HepG2 (cell line): Measurements from ENCODE around the gene TFB1M. TPM values are rescaled to one million over a fixed set of nuclear protein-coding genes. Genes with fewer than 3 reads are reported as not detected.

Experiments
- CHCHD3 ChIP-seq: sonication (generic); formaldehyde crosslinking; IDR thresholded peaks from 2 replicates; pipeline ENCODE4 v1.8.0; 2022; ENCODE audit warnings: mild to moderate bottlenecking, missing genetic modification reagents, moderate library complexity
- GATAD1 ChIP-seq: IDR thresholded peaks from 2 replicates; pipeline ENCODE4 v1.6.1; 2016; ENCODE audit warnings: missing genetic modification reagents, missing compliant biosample characterization
- NPAS2 ChIP-seq: sonication (generic); formaldehyde crosslinking; IDR thresholded peaks from 2 replicates; pipeline ENCODE4 v1.8.0; 2022; ENCODE audit warnings: mild to moderate bottlenecking, missing genetic modification reagents, borderline replicate concordance
- RARG ChIP-seq: sonication (generic); formaldehyde crosslinking; IDR thresholded peaks from 2 replicates; pipeline ENCODE4 v1.4.0; 2020; ENCODE audit warnings: low read depth, mild to moderate bottlenecking, missing genetic modification reagents
- SAP130 ChIP-seq: IDR thresholded peaks from 2 replicates; pipeline ENCODE4 v1.6.1; 2016; ENCODE audit warnings: low read depth
- TGIF2 ChIP-seq: IDR thresholded peaks from 2 replicates; pipeline ENCODE4 v1.6.1; 2016; ENCODE audit warnings: control low read depth, missing compliant biosample characterization
- ZNF350 ChIP-seq: sonication (generic); formaldehyde crosslinking; IDR thresholded peaks from 2 replicates; pipeline ENCODE4 v1.4.0; 2020; ENCODE audit warnings: mild to moderate bottlenecking, low read depth, missing genetic modification reagents, borderline replicate concordance
- ZNF496 ChIP-seq: sonication (generic); formaldehyde crosslinking; IDR thresholded peaks from 2 replicates; pipeline ENCODE4 v1.8.1; 2023; ENCODE audit warnings: mild to moderate bottlenecking, moderate library complexity, missing genetic modification reagents; ENCODE audit not compliant: insufficient replicate concordance
- ZNF569 ChIP-seq: sonication (generic); formaldehyde crosslinking; IDR thresholded peaks from 2 replicates; pipeline ENCODE4 v1.5.0; 2020; ENCODE audit warnings: mild to moderate bottlenecking, missing genetic modification reagents, moderate library complexity, borderline replicate concordance
- polyA plus RNA-seq, 8 experiments: library from polyadenylated mRNA; depleted of rRNA in 3 of 8; stranded (reverse) in 7 of 8; unstranded in 1 of 8; fragments of >200 nt; fragmentation: Illumina TruSeq in 4 of 8; extraction: Trizol in 4 of 8; gene quantifications; 2 replicates each; pipeline versions ENCODE4 v1.2.1 to v1.2.3, GENCODE V29; 2011 to 2016; ENCODE audit warnings: low read depth in 4 of 8, missing spikeins in 1 of 8, mixed read lengths in 1 of 8; ENCODE audit not compliant: insufficient read depth in 1 of 8
- total RNA-seq, 5 experiments: library from RNA; depleted of rRNA; stranded (reverse); fragments of >200 nt; fragmentation: Illumina TruSeq; extraction: Trizol; gene quantifications; 2 replicates each; pipeline ENCODE4 v1.2.3, GENCODE V29; 2016; ENCODE audit warnings: low read depth in 1 of 5
- TF ChIP-seq, protein P1 (sequence below): IDR thresholded peaks from 2 replicates; pipeline ENCODE4 v1.6.1; 2018; ENCODE audit warnings: missing genetic modification reagents, mild to moderate bottlenecking, missing compliant biosample characterization
- TF ChIP-seq, protein P2 (sequence below): sonication (generic); formaldehyde crosslinking; IDR thresholded peaks from 2 replicates; pipeline ENCODE4 v1.5.0; 2020; ENCODE audit warnings: mild to moderate bottlenecking, missing genetic modification reagents
- TF ChIP-seq, protein P3 (sequence below): sonication (generic); formaldehyde crosslinking; IDR thresholded peaks from 2 replicates; pipeline ENCODE4 v1.8.0; 2022; ENCODE audit warnings: missing genetic modification reagents, mild to moderate bottlenecking, inconsistent platforms, borderline replicate concordance

The TFB1M gene
- total and polyA plus RNA-seq, 2 of the 13 experiments (the other 11 are each of a cell fraction or from before 2014, with no cell fraction given) = 91.4 to 122 TPM

DNA sequence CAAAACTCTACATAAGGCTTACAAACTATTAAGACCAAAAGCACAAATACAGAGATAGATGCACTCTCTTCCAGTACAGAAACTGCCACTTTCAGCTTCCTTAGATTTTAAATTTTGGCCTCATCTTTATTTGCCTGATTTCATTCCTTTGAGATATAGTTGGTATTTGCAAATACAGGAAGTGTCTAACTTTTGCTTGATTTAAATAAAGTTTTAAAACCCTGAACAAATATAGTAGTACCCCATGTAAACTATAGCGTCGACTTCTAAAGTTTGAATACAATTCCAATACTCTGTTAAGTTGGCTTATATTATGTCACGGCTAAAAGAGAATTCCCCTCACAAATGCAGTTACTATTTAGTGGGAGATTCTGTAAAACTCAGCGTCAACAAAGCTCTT lies 51.6 kb downstream of the TFB1M start (continued):
- TF ChIP-seq ZNF496 (CRISPR knock-in tag) (no peak), CHCHD3 (no peak), TGIF2 (CRISPR knock-in tag) (no peak), ZNF569 (CRISPR knock-in tag) (no peak), GATAD1 (CRISPR knock-in tag) (no peak), RARG (CRISPR knock-in tag) (no peak), ZNF350 (CRISPR knock-in tag) (no peak), SAP130 (CRISPR knock-in tag) (no peak), NPAS2 (CRISPR knock-in tag) (no peak)
- TF ChIP-seq, protein P1, sequence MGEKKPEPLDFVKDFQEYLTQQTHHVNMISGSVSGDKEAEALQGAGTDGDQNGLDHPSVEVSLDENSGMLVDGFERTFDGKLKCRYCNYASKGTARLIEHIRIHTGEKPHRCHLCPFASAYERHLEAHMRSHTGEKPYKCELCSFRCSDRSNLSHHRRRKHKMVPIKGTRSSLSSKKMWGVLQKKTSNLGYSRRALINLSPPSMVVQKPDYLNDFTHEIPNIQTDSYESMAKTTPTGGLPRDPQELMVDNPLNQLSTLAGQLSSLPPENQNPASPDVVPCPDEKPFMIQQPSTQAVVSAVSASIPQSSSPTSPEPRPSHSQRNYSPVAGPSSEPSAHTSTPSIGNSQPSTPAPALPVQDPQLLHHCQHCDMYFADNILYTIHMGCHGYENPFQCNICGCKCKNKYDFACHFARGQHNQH (CRISPR knock-in tag) = no peak
- TF ChIP-seq, protein P2, sequence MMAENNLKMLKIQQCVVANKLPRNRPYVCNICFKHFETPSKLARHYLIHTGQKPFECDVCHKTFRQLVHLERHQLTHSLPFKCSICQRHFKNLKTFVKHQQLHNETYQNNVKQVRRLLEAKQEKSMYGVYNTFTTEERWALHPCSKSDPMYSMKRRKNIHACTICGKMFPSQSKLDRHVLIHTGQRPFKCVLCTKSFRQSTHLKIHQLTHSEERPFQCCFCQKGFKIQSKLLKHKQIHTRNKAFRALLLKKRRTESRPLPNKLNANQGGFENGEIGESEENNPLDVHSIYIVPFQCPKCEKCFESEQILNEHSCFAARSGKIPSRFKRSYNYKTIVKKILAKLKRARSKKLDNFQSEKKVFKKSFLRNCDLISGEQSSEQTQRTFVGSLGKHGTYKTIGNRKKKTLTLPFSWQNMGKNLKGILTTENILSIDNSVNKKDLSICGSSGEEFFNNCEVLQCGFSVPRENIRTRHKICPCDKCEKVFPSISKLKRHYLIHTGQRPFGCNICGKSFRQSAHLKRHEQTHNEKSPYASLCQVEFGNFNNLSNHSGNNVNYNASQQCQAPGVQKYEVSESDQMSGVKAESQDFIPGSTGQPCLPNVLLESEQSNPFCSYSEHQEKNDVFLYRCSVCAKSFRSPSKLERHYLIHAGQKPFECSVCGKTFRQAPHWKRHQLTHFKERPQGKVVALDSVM = no peak
- TF ChIP-seq, protein P3, sequence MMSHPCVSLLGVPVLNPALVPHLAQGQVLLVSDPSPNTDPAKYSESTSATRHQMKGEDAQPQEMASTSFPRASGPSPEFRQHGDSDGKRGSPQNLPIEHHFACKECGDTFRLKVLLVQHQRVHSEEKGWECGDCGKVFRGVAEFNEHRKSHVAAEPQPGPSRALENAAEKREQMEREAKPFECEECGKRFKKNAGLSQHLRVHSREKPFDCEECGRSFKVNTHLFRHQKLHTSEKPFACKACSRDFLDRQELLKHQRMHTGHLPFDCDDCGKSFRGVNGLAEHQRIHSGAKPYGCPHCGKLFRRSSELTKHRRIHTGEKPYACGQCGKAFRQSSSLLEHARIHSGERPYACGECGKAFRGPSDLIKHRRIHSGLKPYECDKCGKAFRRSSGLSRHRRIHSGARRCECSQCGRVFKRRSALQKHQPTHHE (CRISPR knock-in tag) = no peak
